HepG2 (cell line): ENCODE results near the gene CFAP61. TPM values are rescaled to one million over a fixed set of nuclear protein-coding genes. Genes with fewer than 3 reads are reported as not detected.

ENCODE experiments used
- ARID2 ChIP-seq: sonication (generic); formaldehyde crosslinking; IDR thresholded peaks from 2 replicates; pipeline ENCODE4 v1.8.1; 2022; ENCODE audit warnings: mild to moderate bottlenecking, missing genetic modification reagents, borderline replicate concordance
- ARNT2 ChIP-seq: sonication (generic); formaldehyde crosslinking; IDR thresholded peaks from 2 replicates; pipeline ENCODE4 v1.8.0; 2022; ENCODE audit warnings: mild to moderate bottlenecking, low read depth, missing genetic modification reagents, moderate library complexity
- CBX5 ChIP-seq: sonication (generic); formaldehyde crosslinking; IDR thresholded peaks from 2 replicates; pipeline ENCODE4 v1.4.0; 2020; ENCODE audit warnings: missing genetic modification reagents, borderline replicate concordance
- ESRRA ChIP-seq: sonication (generic); formaldehyde crosslinking; IDR thresholded peaks from 2 replicates; pipeline ENCODE4 v1.5.1; 2020; ENCODE audit warnings: mild to moderate bottlenecking, low read depth, missing genetic modification reagents
- FOXJ3 ChIP-seq: sonication (generic); formaldehyde crosslinking; IDR thresholded peaks from 2 replicates; pipeline ENCODE4 v1.4.0; 2020; ENCODE audit warnings: missing genetic modification reagents, mild to moderate bottlenecking, borderline replicate concordance
- HDAC1 ChIP-seq: sonication (generic); formaldehyde crosslinking; IDR thresholded peaks from 2 replicates; pipeline ENCODE4 v1.5.1; 2020; ENCODE audit warnings: mild to moderate bottlenecking, missing genetic modification reagents
- IKZF1 ChIP-seq: fragments of 450-650 bp; IDR thresholded peaks from 2 replicates; pipeline ENCODE4 v1.7.1; 2016
- KDM5A ChIP-seq: fragments of 200-600 bp; sonication (generic); IDR thresholded peaks from 2 replicates; pipeline ENCODE4 v1.7.0; 2018; ENCODE audit warnings: antibody characterized with exemption, mild to moderate bottlenecking, low read length, borderline replicate concordance
- KLF9 ChIP-seq: IDR thresholded peaks from 2 replicates; pipeline ENCODE4 v1.6.1; 2016; ENCODE audit warnings: low read depth
- LCORL ChIP-seq, 2 experiments: fragments of 450-650 bp in 1 of 2; sonication (generic) in 1 of 2; formaldehyde crosslinking in 1 of 2; IDR thresholded peaks; 2 replicates each; pipeline versions ENCODE4 v1.5.0 to v1.6.1; 2017 to 2020; ENCODE audit warnings: antibody characterized with exemption in 1 of 2, missing genetic modification reagents in 1 of 2
- MEF2D ChIP-seq: sonication (generic); formaldehyde crosslinking; IDR thresholded peaks from 2 replicates; pipeline ENCODE4 v1.5.1; 2020; ENCODE audit warnings: mild to moderate bottlenecking, missing genetic modification reagents
- MXD4 ChIP-seq: IDR thresholded peaks from 2 replicates; pipeline ENCODE4 v1.6.1; 2016; ENCODE audit warnings: mild to moderate bottlenecking, missing biosample characterization, missing genetic modification reagents
- MYPOP ChIP-seq: sonication (generic); formaldehyde crosslinking; IDR thresholded peaks from 2 replicates; pipeline ENCODE4 v1.8.1; 2023; ENCODE audit warnings: mild to moderate bottlenecking, moderate library complexity, missing genetic modification reagents
- NFAT5 ChIP-seq: sonication (generic); formaldehyde crosslinking; IDR thresholded peaks from 2 replicates; pipeline ENCODE4 v1.4.0; 2020; ENCODE audit warnings: missing genetic modification reagents
- PAX8 ChIP-seq: sonication (generic); formaldehyde crosslinking; IDR thresholded peaks from 2 replicates; pipeline ENCODE4 v1.8.0; 2022; ENCODE audit warnings: mild to moderate bottlenecking, missing genetic modification reagents, borderline replicate concordance
- PCBP2 ChIP-seq: fragments of 200-400 bp; formaldehyde crosslinking; optimal IDR thresholded peaks from 2 replicates; pipeline ENCODE3; 2018; ENCODE audit warnings: low read length, low read depth; ENCODE audit not compliant: poor library complexity, severe bottlenecking
- POLR2A ChIP-seq, 2 experiments: IDR thresholded peaks; 2 replicates each; pipeline ENCODE4 v1.6.1; 2011; ENCODE audit warnings: low read depth in 2 of 2, low read length in 2 of 2, mild to moderate bottlenecking in 1 of 2, moderate library complexity in 1 of 2; ENCODE audit not compliant: insufficient read depth in 1 of 2
- PRMT3 ChIP-seq: sonication (generic); formaldehyde crosslinking; IDR thresholded peaks from 2 replicates; pipeline ENCODE4 v1.8.1; 2022; ENCODE audit warnings: low read depth, mild to moderate bottlenecking, moderate library complexity, missing genetic modification reagents, borderline replicate concordance
- SIX4 ChIP-seq: sonication (generic); formaldehyde crosslinking; IDR thresholded peaks from 2 replicates; pipeline ENCODE4 v1.4.0; 2020; ENCODE audit warnings: missing genetic modification reagents
- SMAD1 ChIP-seq: sonication (generic); formaldehyde crosslinking; IDR thresholded peaks from 2 replicates; pipeline ENCODE4 v1.4.0; 2020; ENCODE audit warnings: missing genetic modification reagents, low read depth, mild to moderate bottlenecking, borderline replicate concordance
- SNAI1 ChIP-seq: sonication (generic); formaldehyde crosslinking; IDR thresholded peaks from 2 replicates; pipeline ENCODE4 v1.5.0; 2020; ENCODE audit warnings: mild to moderate bottlenecking, missing genetic modification reagents, borderline replicate concordance
- SOX6 ChIP-seq, 2 experiments: fragments of 450-650 bp in 1 of 2; sonication (generic) in 1 of 2; formaldehyde crosslinking in 1 of 2; IDR thresholded peaks; 2 replicates each; pipeline versions ENCODE4 v1.4.0 to v1.6.1; 2017 to 2020; ENCODE audit warnings: antibody characterized with exemption in 1 of 2, mild to moderate bottlenecking in 1 of 2, missing genetic modification reagents in 1 of 2
- U2AF1 ChIP-seq: fragments of 200-400 bp; formaldehyde crosslinking; optimal IDR thresholded peaks from 2 replicates; pipeline ENCODE3; 2017; ENCODE audit warnings: mild to moderate bottlenecking, low read depth, low read length
- ZMYM3 ChIP-seq: sonication (generic); formaldehyde crosslinking; IDR thresholded peaks from 2 replicates; pipeline ENCODE4 v1.5.1; 2020; ENCODE audit warnings: mild to moderate bottlenecking, missing genetic modification reagents
- ZMYM4 ChIP-seq: sonication (generic); formaldehyde crosslinking; IDR thresholded peaks from 2 replicates; pipeline ENCODE4 v1.8.1; 2023; ENCODE audit warnings: mild to moderate bottlenecking, missing genetic modification reagents
- ZNF335 ChIP-seq: sonication (generic); formaldehyde crosslinking; IDR thresholded peaks from 2 replicates; pipeline ENCODE4 v1.4.0; 2020; ENCODE audit warnings: missing genetic modification reagents
- ZSCAN21 ChIP-seq: sonication (generic); formaldehyde crosslinking; IDR thresholded peaks from 2 replicates; pipeline ENCODE4 v1.8.0; 2022; ENCODE audit warnings: mild to moderate bottlenecking, missing genetic modification reagents, moderate library complexity, borderline replicate concordance
- polyA plus RNA-seq, 8 experiments: library from polyadenylated mRNA; depleted of rRNA in 3 of 8; stranded (reverse) in 7 of 8; unstranded in 1 of 8; fragments of >200 nt; fragmentation: Illumina TruSeq in 4 of 8; extraction: Trizol in 4 of 8; gene quantifications; 2 replicates each; pipeline versions ENCODE4 v1.2.1 to v1.2.3, GENCODE V29; 2011 to 2016; ENCODE audit warnings: low read depth in 4 of 8, missing spikeins in 1 of 8, mixed read lengths in 1 of 8; ENCODE audit not compliant: insufficient read depth in 1 of 8
- total RNA-seq, 5 experiments: library from RNA; depleted of rRNA; stranded (reverse); fragments of >200 nt; fragmentation: Illumina TruSeq; extraction: Trizol; gene quantifications; 2 replicates each; pipeline ENCODE4 v1.2.3, GENCODE V29; 2016; ENCODE audit warnings: low read depth in 1 of 5

The CFAP61 gene
- total and polyA plus RNA-seq, 2 of the 13 experiments (the other 11 are each of a cell fraction or from before 2014, with no cell fraction given) = 0.27 TPM; not detected in 1

DNA sequence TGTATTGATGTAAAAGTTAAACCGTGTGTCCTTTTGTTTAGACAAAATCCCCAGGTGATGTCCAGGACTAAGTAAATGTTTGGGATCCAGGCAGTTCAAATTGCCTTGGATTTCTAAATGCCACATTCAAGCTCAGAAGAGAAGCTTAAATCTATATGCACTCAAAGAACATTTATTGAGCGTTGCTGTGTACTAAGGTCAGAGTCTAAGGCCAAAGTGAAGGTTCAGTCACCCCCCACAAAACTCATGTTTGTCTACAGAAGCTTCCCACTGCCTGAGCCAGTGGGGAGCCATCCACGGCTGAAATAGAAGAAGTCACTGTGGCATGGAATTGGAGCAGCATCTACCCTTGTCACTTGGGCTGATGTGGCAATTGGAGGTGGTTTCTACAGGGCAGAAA, 244.8 kb downstream of the CFAP61 start (continued):
- TF ChIP-seq PRMT3 (CRISPR knock-in tag) = no peak
- TF ChIP-seq PAX8 (CRISPR knock-in tag) = no peak
- TF ChIP-seq KLF9 (CRISPR knock-in tag) = no peak
- no peak for TF ChIP-seq SNAI1 (CRISPR knock-in tag)
- TF ChIP-seq MXD4 (CRISPR knock-in tag) = no peak
- TF ChIP-seq ESRRA = peak; percentile 41; the same call in 1 of the 2 replicates
- 0 out of 2 replicates have a peak, but pooled peaks have one; percentile 34 for TF ChIP-seq MEF2D (CRISPR knock-in tag)
- no peak for TF ChIP-seq ZMYM3 (CRISPR knock-in tag)
- peak; percentile 55; the same call in 1 of the 2 replicates for TF ChIP-seq ZMYM4 (CRISPR knock-in tag)
- no peak for TF ChIP-seq FOXJ3
- no peak for TF ChIP-seq ARID2 (CRISPR knock-in tag)
- no peak for TF ChIP-seq LCORL (IDR thresholded peaks at IDR 0.05)
- TF ChIP-seq LCORL (CRISPR knock-in tag; IDR thresholded peaks at IDR 0.05) = 0 out of 2 replicates have a peak, but pooled peaks have one; percentile 30
- TF ChIP-seq POLR2A (IDR thresholded peaks at IDR 0.05; ENCODE audit: insufficient read depth in 1 of 2, low read depth in 2 of 2, low read length in 2 of 2) = no peak
- no peak for TF ChIP-seq ZNF335 (CRISPR knock-in tag)
- no peak for TF ChIP-seq IKZF1
- TF ChIP-seq ZSCAN21 (CRISPR knock-in tag) = no peak
- TF ChIP-seq SMAD1 = no peak
- no peak for TF ChIP-seq ARNT2 (CRISPR knock-in tag)
- no peak for TF ChIP-seq NFAT5 (CRISPR knock-in tag)
- no peak for TF ChIP-seq U2AF1
- TF ChIP-seq MYPOP (CRISPR knock-in tag) = no peak
- no peak for TF ChIP-seq KDM5A
- TF ChIP-seq CBX5 (CRISPR knock-in tag) = no peak
- no peak for TF ChIP-seq SOX6 (IDR thresholded peaks at IDR 0.05)
- TF ChIP-seq SOX6 (CRISPR knock-in tag; IDR thresholded peaks at IDR 0.05) = peak; percentile 63
- no peak for TF ChIP-seq PCBP2
- no peak for TF ChIP-seq SIX4 (CRISPR knock-in tag)
- peak; percentile 34 for TF ChIP-seq HDAC1 (CRISPR knock-in tag)
